ENCODE measurements around the gene FNDC3B. TPM values are rescaled to one million over a fixed set of nuclear protein-coding genes. Genes with fewer than 3 reads are reported as not detected.
A peak's percentile ranks its signal among the peaks of the same experiment; 100 is the strongest.

FNDC3B gene
- polyA plus RNA-seq, 6 donors from 2014 or later, result 1.2 to 3.1 (median 2.2) TPM; not detected in 1

- Mint-ChIP-seq H3K9me3 (peaks cover 0 to 3% (median 0%) of the 10 kb centered on the region in 7 donors), H3K36me3 (peaks cover 0 to 4% of the 10 kb centered on the region in 2 donors), H3K4me1 (no peaks in the 10 kb centered on the region), H3K4me3 (no peak overlapping the region), H3K27me3 (no peaks in the 10 kb centered on the region), H3K27ac (no peak overlapping the region)
- DNase-seq (no peak), ATAC-seq (ENCODE audit: low read depth in 2 of 2) (no peak)
These were observed 352.4 kb downstream of the FNDC3B start for GRCh38 chr3:172391592-172392302.

GRCh38 chr3:172394692-172395091 is 355.3 kb downstream of the FNDC3B start:
- peaks cover 0 to 4% of the 10 kb centered on the region in 2 donors for H3K36me3 Mint-ChIP-seq
- peaks cover 0 to 3% (median 0%) of the 10 kb centered on the region in 7 donors for H3K9me3 Mint-ChIP-seq
- DNase-seq (no peak), ATAC-seq (ENCODE audit: low read depth in 2 of 2) (no peak)
- no peak overlapping the region for H3K4me3 Mint-ChIP-seq
- no peaks in the 10 kb centered on the region for H3K4me1 Mint-ChIP-seq
- no peaks in the 10 kb centered on the region for H3K27me3 Mint-ChIP-seq
- H3K27ac Mint-ChIP-seq, result no peak overlapping the region

- Mint-ChIP-seq H3K4me1 (no peaks in the 10 kb centered on the region), H3K9me3 (peaks cover 0 to 3% (median 0%) of the 10 kb centered on the region in 7 donors), H3K36me3 (peaks cover 4% of the 10 kb centered on the region in 2 donors), H3K27ac (no peak overlapping the region), H3K27me3 (no peaks in the 10 kb centered on the region), H3K4me3 (no peak overlapping the region)
- no peak for DNase-seq
- no peak for ATAC-seq (ENCODE audit: low read depth in 2 of 2)
These were observed 357.0 kb downstream of the FNDC3B start for GRCh38 chr3:172396400-172396799.

GRCh38 chr3:172397716-172398405 is 358.5 kb downstream of the FNDC3B start:
- H3K27me3 Mint-ChIP-seq, result peaks cover 0 to 5% (median 0%) of the 10 kb centered on the region in 3 donors
- peaks cover 0 to 7% (median 0%) of the 10 kb centered on the region in 7 donors for H3K9me3 Mint-ChIP-seq
- peaks cover 0 to 8% of the 10 kb centered on the region in 2 donors for H3K36me3 Mint-ChIP-seq
- ATAC-seq (ENCODE audit: low read depth in 2 of 2) (no peak), DNase-seq (no peak)
- no peaks in the 10 kb centered on the region for H3K4me1 Mint-ChIP-seq
- H3K27ac Mint-ChIP-seq, result no peak overlapping the region
- H3K4me3 Mint-ChIP-seq, result no peak overlapping the region

GRCh38 chr3:172398484-172398883 is 359.1 kb downstream of the FNDC3B start:
- H3K36me3 Mint-ChIP-seq, result peaks cover 0 to 8% of the 10 kb centered on the region in 2 donors
- ATAC-seq (ENCODE audit: low read depth in 2 of 2), result no peak
- H3K27me3 Mint-ChIP-seq, result peaks cover 0 to 6% (median 0%) of the 10 kb centered on the region in 3 donors
- DNase-seq, result no peak
- no peak overlapping the region for H3K4me3 Mint-ChIP-seq
- no peak overlapping the region for H3K27ac Mint-ChIP-seq
- peaks cover 0 to 7% (median 0%) of the 10 kb centered on the region in 7 donors for H3K9me3 Mint-ChIP-seq
- no peaks in the 10 kb centered on the region for H3K4me1 Mint-ChIP-seq

GRCh38 chr3:172402090-172402489 is 362.7 kb downstream of the FNDC3B start:
- H3K4me3 Mint-ChIP-seq, result no peak overlapping the region
- ATAC-seq (ENCODE audit: low read depth in 2 of 2) (no peak), DNase-seq (no peak)
- no peaks in the 10 kb centered on the region for H3K4me1 Mint-ChIP-seq
- H3K9me3 Mint-ChIP-seq, result peaks cover 0 to 7% (median 0%) of the 10 kb centered on the region in 7 donors
- H3K27me3 Mint-ChIP-seq, result peaks cover 0 to 6% (median 0%) of the 10 kb centered on the region in 3 donors
- H3K27ac Mint-ChIP-seq, result no peak overlapping the region
- peaks cover 0 to 8% of the 10 kb centered on the region in 2 donors for H3K36me3 Mint-ChIP-seq

- DNase-seq (no peak), ATAC-seq (ENCODE audit: low read depth in 2 of 2) (no peak)
- H3K4me1 Mint-ChIP-seq, result no peaks in the 10 kb centered on the region
- H3K4me3 Mint-ChIP-seq, result no peak overlapping the region
- H3K9me3 Mint-ChIP-seq, result peaks cover 0 to 7% (median 0%) of the 10 kb centered on the region in 7 donors
- peaks cover 0 to 8% of the 10 kb centered on the region in 2 donors for H3K36me3 Mint-ChIP-seq
- peaks cover 0 to 6% (median 0%) of the 10 kb centered on the region in 3 donors for H3K27me3 Mint-ChIP-seq
- H3K27ac Mint-ChIP-seq, result peak overlapping the region in 1 of 6 donors; percentile 68
These were observed 363.7 kb downstream of the FNDC3B start for GRCh38 chr3:172402892-172403643.

GRCh38 chr3:172404237-172404962 is 365.0 kb downstream of the FNDC3B start:
- Mint-ChIP-seq H3K4me1 (no peaks in the 10 kb centered on the region), H3K4me3 (no peak overlapping the region), H3K9me3 (peaks cover 0 to 7% (median 0%) of the 10 kb centered on the region in 7 donors), H3K27ac (no peak overlapping the region), H3K27me3 (peaks cover 0 to 6% (median 0%) of the 10 kb centered on the region in 3 donors), H3K36me3 (peaks cover 0 to 8% of the 10 kb centered on the region in 2 donors)
- ATAC-seq (ENCODE audit: low read depth in 2 of 2) (no peak), DNase-seq (no peak)

GRCh38 chr3:172405914-172406313 is 366.5 kb downstream of the FNDC3B start:
- no peak for DNase-seq
- Mint-ChIP-seq H3K27me3 (peaks cover 0 to 6% (median 0%) of the 10 kb centered on the region in 3 donors), H3K4me1 (no peaks in the 10 kb centered on the region), H3K36me3 (peaks cover 0 to 8% of the 10 kb centered on the region in 2 donors), H3K27ac (no peak overlapping the region), H3K4me3 (no peak overlapping the region), H3K9me3 (peaks cover 0 to 7% (median 0%) of the 10 kb centered on the region in 7 donors)
- no peak for ATAC-seq (ENCODE audit: low read depth in 2 of 2)

GRCh38 chr3:172407872-172408271 is 368.5 kb downstream of the FNDC3B start:
- ATAC-seq (ENCODE audit: low read depth in 2 of 2) (no peak), DNase-seq (no peak)
- Mint-ChIP-seq H3K36me3 (no peaks in the 10 kb centered on the region), H3K4me1 (no peaks in the 10 kb centered on the region), H3K4me3 (no peak overlapping the region), H3K27me3 (peaks cover 0 to 7% (median 1%) of the 10 kb centered on the region in 3 donors), H3K27ac (no peak overlapping the region), H3K9me3 (peaks cover 0 to 9% (median 3%) of the 10 kb centered on the region in 7 donors)

- DNase-seq, result no peak
- Mint-ChIP-seq H3K27me3 (peaks cover 14 to 26% (median 15%) of the 10 kb centered on the region in 3 donors), H3K4me3 (no peak overlapping the region), H3K27ac (no peak overlapping the region), H3K36me3 (no peaks in the 10 kb centered on the region), H3K9me3 (peaks cover 0 to 12% (median 4%) of the 10 kb centered on the region in 7 donors), H3K4me1 (no peaks in the 10 kb centered on the region)
- ATAC-seq (ENCODE audit: low read depth in 2 of 2), result no peak
These were observed 371.5 kb downstream of the FNDC3B start for GRCh38 chr3:172410702-172411477.

- Mint-ChIP-seq H3K36me3 (no peaks in the 10 kb centered on the region), H3K4me1 (no peaks in the 10 kb centered on the region), H3K4me3 (no peak overlapping the region), H3K27me3 (peaks cover 16 to 31% (median 17%) of the 10 kb centered on the region in 3 donors), H3K27ac (no peak overlapping the region), H3K9me3 (peaks cover 0 to 12% (median 4%) of the 10 kb centered on the region in 7 donors)
- ATAC-seq (ENCODE audit: low read depth in 2 of 2), result no peak
- no peak for DNase-seq
These were observed 372.1 kb downstream of the FNDC3B start for GRCh38 chr3:172411478-172411947.

Measured in naive B cell (primary cell).